ENCODE results near the gene LCNL1.

GRCh38 chr9:136971746-136972145 lies 11.0 kb upstream of the LCNL1 start:
- TF ChIP-seq, protein P1, sequence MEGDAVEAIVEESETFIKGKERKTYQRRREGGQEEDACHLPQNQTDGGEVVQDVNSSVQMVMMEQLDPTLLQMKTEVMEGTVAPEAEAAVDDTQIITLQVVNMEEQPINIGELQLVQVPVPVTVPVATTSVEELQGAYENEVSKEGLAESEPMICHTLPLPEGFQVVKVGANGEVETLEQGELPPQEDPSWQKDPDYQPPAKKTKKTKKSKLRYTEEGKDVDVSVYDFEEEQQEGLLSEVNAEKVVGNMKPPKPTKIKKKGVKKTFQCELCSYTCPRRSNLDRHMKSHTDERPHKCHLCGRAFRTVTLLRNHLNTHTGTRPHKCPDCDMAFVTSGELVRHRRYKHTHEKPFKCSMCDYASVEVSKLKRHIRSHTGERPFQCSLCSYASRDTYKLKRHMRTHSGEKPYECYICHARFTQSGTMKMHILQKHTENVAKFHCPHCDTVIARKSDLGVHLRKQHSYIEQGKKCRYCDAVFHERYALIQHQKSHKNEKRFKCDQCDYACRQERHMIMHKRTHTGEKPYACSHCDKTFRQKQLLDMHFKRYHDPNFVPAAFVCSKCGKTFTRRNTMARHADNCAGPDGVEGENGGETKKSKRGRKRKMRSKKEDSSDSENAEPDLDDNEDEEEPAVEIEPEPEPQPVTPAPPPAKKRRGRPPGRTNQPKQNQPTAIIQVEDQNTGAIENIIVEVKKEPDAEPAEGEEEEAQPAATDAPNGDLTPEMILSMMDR (IDR thresholded peaks at IDR 0.05): no peak
- no peak for TF ChIP-seq POLR2A (IDR thresholded peaks at IDR 0.05)
